Fibroblast of the aortic adventitia (primary cell): Measurements from ENCODE around the gene NMNAT2. TPM values are rescaled to one million over a fixed set of nuclear protein-coding genes. Genes with fewer than 3 reads are reported as not detected.

Source experiments
- DNase-seq: peaks from one replicate; pipeline ENCODE4 v3.0.0-alpha.2; 2010; ENCODE audit warnings: low read depth
- H3K4me3 ChIP-seq: 2 replicates; pipeline ENCODE4 v1.5.1; 2011; ENCODE audit warnings: low read depth, mild to moderate bottlenecking, control low read depth, low read length, moderate library complexity
- CTCF ChIP-seq: IDR thresholded peaks from 2 replicates; pipeline ENCODE4 v1.5.1; 2011; ENCODE audit warnings: mild to moderate bottlenecking, low read length, control low read depth, inconsistent platforms; ENCODE audit not compliant: insufficient read depth
- total RNA-seq: library from RNA; depleted of rRNA; stranded (reverse); fragments of >200 nt; gene quantifications from 2 replicates; pipeline ENCODE4 v1.2.3, GENCODE V29; 2012; ENCODE audit warnings: low replicate concordance

Gene NMNAT2
- total RNA-seq, 1 donor, result 3.4 TPM

GRCh38 chr1:183235503-183235902 lies 182.7 kb downstream of the NMNAT2 start:
- peak overlapping the region; percentile 60 for H3K4me3 ChIP-seq
- no peak for DNase-seq
- no peak for TF ChIP-seq CTCF

GRCh38 chr1:183234660-183235476 lies 183.3 kb downstream of the NMNAT2 start:
- peak overlapping the region; percentile 60 for H3K4me3 ChIP-seq
- DNase-seq, result peak; percentile 99
- peak; percentile 87 for TF ChIP-seq CTCF

- TF ChIP-seq CTCF, result no peak
These were observed 185.1 kb downstream of the NMNAT2 start for GRCh38 chr1:183233113-183233512.

GRCh38 chr1:183231545-183231944 lies 186.6 kb downstream of the NMNAT2 start:
- no peak for DNase-seq
- no peak for TF ChIP-seq CTCF
- no peak overlapping the region for H3K4me3 ChIP-seq

More at GRCh38 chr1:183233113-183233512, 185.1 kb downstream of the NMNAT2 start:
- H3K4me3 ChIP-seq, result no peak overlapping the region
- no peak for DNase-seq

GRCh38 chr1:183230413-183230812 lies 187.8 kb downstream of the NMNAT2 start:
- TF ChIP-seq CTCF, result no peak
- no peak for DNase-seq

GRCh38 chr1:183228347-183229220 lies 189.6 kb downstream of the NMNAT2 start:
- no peak overlapping the region for H3K4me3 ChIP-seq
- DNase-seq, result no peak
- no peak for TF ChIP-seq CTCF

More at GRCh38 chr1:183230413-183230812, 187.8 kb downstream of the NMNAT2 start:
- no peak overlapping the region for H3K4me3 ChIP-seq
